ENCODE data around the gene IFNL4.

DNA sequence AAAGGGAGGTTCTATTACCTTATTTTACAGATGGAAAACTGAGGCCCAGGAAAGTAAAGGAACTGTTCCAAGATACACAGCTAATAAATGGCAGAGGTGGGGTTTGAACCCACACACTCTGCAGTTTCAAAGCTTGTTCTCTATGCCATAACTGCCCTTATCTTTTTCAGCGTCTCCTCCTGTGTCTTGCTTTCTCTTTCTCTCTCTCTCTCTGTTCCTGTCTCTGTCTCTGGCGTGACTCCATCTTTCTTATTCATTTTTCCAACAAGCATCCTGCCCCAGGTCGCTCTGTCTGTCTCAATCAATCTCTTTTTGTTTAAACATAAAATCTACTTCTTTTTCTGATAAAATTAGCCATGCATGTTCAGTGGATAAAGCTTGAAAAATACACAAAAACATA is 3.2 kb upstream of the IFNL4 start:
- no peak for TF ChIP-seq TAF1 (IDR thresholded peaks at IDR 0.05; ENCODE audit: borderline replicate concordance, insufficient read depth, low read length)
- TF ChIP-seq, protein P1, sequence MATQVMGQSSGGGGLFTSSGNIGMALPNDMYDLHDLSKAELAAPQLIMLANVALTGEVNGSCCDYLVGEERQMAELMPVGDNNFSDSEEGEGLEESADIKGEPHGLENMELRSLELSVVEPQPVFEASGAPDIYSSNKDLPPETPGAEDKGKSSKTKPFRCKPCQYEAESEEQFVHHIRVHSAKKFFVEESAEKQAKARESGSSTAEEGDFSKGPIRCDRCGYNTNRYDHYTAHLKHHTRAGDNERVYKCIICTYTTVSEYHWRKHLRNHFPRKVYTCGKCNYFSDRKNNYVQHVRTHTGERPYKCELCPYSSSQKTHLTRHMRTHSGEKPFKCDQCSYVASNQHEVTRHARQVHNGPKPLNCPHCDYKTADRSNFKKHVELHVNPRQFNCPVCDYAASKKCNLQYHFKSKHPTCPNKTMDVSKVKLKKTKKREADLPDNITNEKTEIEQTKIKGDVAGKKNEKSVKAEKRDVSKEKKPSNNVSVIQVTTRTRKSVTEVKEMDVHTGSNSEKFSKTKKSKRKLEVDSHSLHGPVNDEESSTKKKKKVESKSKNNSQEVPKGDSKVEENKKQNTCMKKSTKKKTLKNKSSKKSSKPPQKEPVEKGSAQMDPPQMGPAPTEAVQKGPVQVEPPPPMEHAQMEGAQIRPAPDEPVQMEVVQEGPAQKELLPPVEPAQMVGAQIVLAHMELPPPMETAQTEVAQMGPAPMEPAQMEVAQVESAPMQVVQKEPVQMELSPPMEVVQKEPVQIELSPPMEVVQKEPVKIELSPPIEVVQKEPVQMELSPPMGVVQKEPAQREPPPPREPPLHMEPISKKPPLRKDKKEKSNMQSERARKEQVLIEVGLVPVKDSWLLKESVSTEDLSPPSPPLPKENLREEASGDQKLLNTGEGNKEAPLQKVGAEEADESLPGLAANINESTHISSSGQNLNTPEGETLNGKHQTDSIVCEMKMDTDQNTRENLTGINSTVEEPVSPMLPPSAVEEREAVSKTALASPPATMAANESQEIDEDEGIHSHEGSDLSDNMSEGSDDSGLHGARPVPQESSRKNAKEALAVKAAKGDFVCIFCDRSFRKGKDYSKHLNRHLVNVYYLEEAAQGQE (IDR thresholded peaks at IDR 0.05; ENCODE audit: insufficient read depth in 1 of 2, low read depth in 2 of 2, low read length in 2 of 2): no peak
- TF ChIP-seq POLR2AphosphoS5 (IDR thresholded peaks at IDR 0.05; ENCODE audit: low read depth, low read length): no peak
- no peak for TF ChIP-seq FOXP2 (optimal IDR thresholded peaks at IDR 0.05; ENCODE audit: borderline replicate concordance, extremely low read depth, extremely low read length, insufficient read depth)
